T1000 (cell line): Measurements from ENCODE around the gene HOXD11.

Experiments used
- DNase-seq: peaks from one replicate; lab custom pipeline; 2025; ENCODE audit warnings: mixed read lengths; lab: John Stamatoyannopoulos, UW

The HOXD11 gene

GRCh38 chr2:176081376-176081836, 25.7 kb upstream of the HOXD11 start:
- no peak for DNase-seq

GRCh38 chr2:176081837-176082524, 25.1 kb upstream of the HOXD11 start:
- no peak for DNase-seq

- DNase-seq: no peak
Observed at GRCh38 chr2:176082525-176082823, 24.6 kb upstream of the HOXD11 start.

- no peak for DNase-seq
Observed at GRCh38 chr2:176082824-176083751, 24.0 kb upstream of the HOXD11 start.

- no peak for DNase-seq
Observed at GRCh38 chr2:176083796-176084261, 23.3 kb upstream of the HOXD11 start, which contains the start of gene EVX2. Gene EVX2 (minus strand): TSS chr2:176083962. CDS start chr2:176083776, 186 bp downstream.

GRCh38 chr2:176084611-176085119, 22.4 kb upstream of the HOXD11 start:
- DNase-seq: no peak

- no peak for DNase-seq
Observed at GRCh38 chr2:176085120-176085788, 21.8 kb upstream of the HOXD11 start.

- DNase-seq: no peak
Observed at GRCh38 chr2:176085861-176086771, 21.0 kb upstream of the HOXD11 start.

GRCh38 chr2:176087330-176088047, 19.6 kb upstream of the HOXD11 start:
- no peak for DNase-seq

- DNase-seq: no peak
Observed at GRCh38 chr2:176088048-176088936, 18.8 kb upstream of the HOXD11 start.

- no peak for DNase-seq
Observed at GRCh38 chr2:176088937-176089842, 17.9 kb upstream of the HOXD11 start.

- no peak for DNase-seq
Observed at GRCh38 chr2:176089843-176090395, 17.2 kb upstream of the HOXD11 start.

GRCh38 chr2:176090862-176091261, 16.2 kb upstream of the HOXD11 start:
- no peak for DNase-seq

- DNase-seq: no peak
Observed at GRCh38 chr2:176091329-176092258, 15.5 kb upstream of the HOXD11 start.

GRCh38 chr2:176092270-176093144, 14.6 kb upstream of the HOXD11 start, which contains the start of gene HOXD13:
Gene HOXD13 (plus strand): TSS chr2:176092721. CDS start chr2:176092891, 170 bp downstream.
- DNase-seq: no peak
